ENCODE results near the gene PHACTR3. TPM values are rescaled to one million over a fixed set of nuclear protein-coding genes. Genes with fewer than 3 reads are reported as not detected.

PHACTR3 gene
- total RNA-seq, 1 donor from 2014 or later: 1.4 TPM

GRCh38 chr20:59604741-59605600 lies 631 bp downstream of the PHACTR3 start:
- Histone ChIP-seq H4K20me1 (ENCODE audit: low read depth) (no peaks in the 10 kb centered on the region), H3K79me2 (ENCODE audit: low read depth) (no peaks in the 10 kb centered on the region), H3F3A (ENCODE audit: low read depth) (no peaks in the 10 kb centered on the region), H3K4me1 (no peaks in the 10 kb centered on the region), H3K9ac (no peak overlapping the region), H3K27me3 (peaks cover 100% of the 10 kb centered on the region), H3K4me2 (peak overlapping the region; percentile 91), H3K9me3 (ENCODE audit: low read depth) (no peaks in the 10 kb centered on the region), H3K27ac (no peak overlapping the region), H3K4me3 (peak overlapping the region; percentile 44), H2AFZ (replicated peaks) (peak overlapping the region; percentile 61), H3K36me3 (no peaks in the 10 kb centered on the region)
- TF ChIP-seq EZH2phosphoT487 (IDR thresholded peaks at IDR 0.05) (peak; percentile 86), CTCF (IDR thresholded peaks at IDR 0.05) (no peak), EZH2 (IDR thresholded peaks at IDR 0.05) (peak; percentile 83)
- H3K36me3 Mint-ChIP-seq: no peaks in the 10 kb centered on the region
- H3K27me3 Mint-ChIP-seq (ENCODE audit: insufficient read depth, low read depth): peaks cover 42% of the 10 kb centered on the region
- H3K27ac Mint-ChIP-seq: no peak overlapping the region
- no peaks in the 10 kb centered on the region for H3K9me3 Mint-ChIP-seq
- peak overlapping the region; percentile 77 for H3K4me3 Mint-ChIP-seq
- peaks cover 9% of the 10 kb centered on the region for H3K4me1 Mint-ChIP-seq
- peak; percentile 54 for DNase-seq (ENCODE audit: low spot score)

GRCh38 chr20:59605601-59606364 lies 1.4 kb downstream of the PHACTR3 start:
- Histone ChIP-seq H3K4me3 (peak overlapping the region; percentile 44), H4K20me1 (ENCODE audit: low read depth) (no peaks in the 10 kb centered on the region), H3K9ac (no peak overlapping the region), H3F3A (ENCODE audit: low read depth) (no peaks in the 10 kb centered on the region), H3K79me2 (ENCODE audit: low read depth) (no peaks in the 10 kb centered on the region), H3K36me3 (no peaks in the 10 kb centered on the region), H3K4me2 (peak overlapping the region; percentile 91), H3K9me3 (ENCODE audit: low read depth) (no peaks in the 10 kb centered on the region), H3K27me3 (peaks cover 98% of the 10 kb centered on the region), H3K4me1 (no peaks in the 10 kb centered on the region), H2AFZ (replicated peaks) (peak overlapping the region; percentile 61), H3K27ac (no peak overlapping the region)
- peaks cover 38% of the 10 kb centered on the region for H3K27me3 Mint-ChIP-seq (ENCODE audit: insufficient read depth, low read depth)
- TF ChIP-seq EZH2phosphoT487 (IDR thresholded peaks at IDR 0.05) (no peak), EZH2 (IDR thresholded peaks at IDR 0.05) (no peak), CTCF (IDR thresholded peaks at IDR 0.05) (no peak)
- peak; percentile 41 for DNase-seq (ENCODE audit: low spot score)
- peaks cover 4% of the 10 kb centered on the region for H3K9me3 Mint-ChIP-seq
- H3K27ac Mint-ChIP-seq: no peak overlapping the region
- H3K4me3 Mint-ChIP-seq: peak overlapping the region; percentile 71
- H3K36me3 Mint-ChIP-seq: no peaks in the 10 kb centered on the region
- H3K4me1 Mint-ChIP-seq: peaks cover 9% of the 10 kb centered on the region

- Mint-ChIP-seq H3K27ac (no peak overlapping the region), H3K36me3 (no peaks in the 10 kb centered on the region), H3K4me3 (no peak overlapping the region), H3K27me3 (ENCODE audit: insufficient read depth, low read depth) (peaks cover 37% of the 10 kb centered on the region), H3K4me1 (peaks cover 9% of the 10 kb centered on the region), H3K9me3 (peaks cover 4% of the 10 kb centered on the region)
- Histone ChIP-seq H3K4me3 (no peak overlapping the region), H3K36me3 (no peaks in the 10 kb centered on the region), H3K27ac (no peak overlapping the region), H3K4me1 (no peaks in the 10 kb centered on the region), H3K9ac (no peak overlapping the region), H4K20me1 (ENCODE audit: low read depth) (no peaks in the 10 kb centered on the region), H3F3A (ENCODE audit: low read depth) (no peaks in the 10 kb centered on the region), H3K9me3 (ENCODE audit: low read depth) (no peaks in the 10 kb centered on the region), H2AFZ (replicated peaks) (no peak overlapping the region), H3K4me2 (no peak overlapping the region), H3K79me2 (ENCODE audit: low read depth) (no peaks in the 10 kb centered on the region), H3K27me3 (peaks cover 93% of the 10 kb centered on the region)
- no peak for TF ChIP-seq CTCF (IDR thresholded peaks at IDR 0.05)
- no peak for TF ChIP-seq EZH2phosphoT487 (IDR thresholded peaks at IDR 0.05)
- TF ChIP-seq EZH2 (IDR thresholded peaks at IDR 0.05): no peak
- no peak for DNase-seq (ENCODE audit: low spot score)
Observed at GRCh38 chr20:59606566-59606965, 2.2 kb downstream of the PHACTR3 start.

Measured in neural progenitor cell (in vitro differentiated cells).